Transverse colon (tissue), 4 donors: ENCODE measurements around the gene ACAN.

Source experiments
- CTCF ChIP-seq, 5 experiments: fragments of 200-600 bp in 3 of 5; fragments of 450-650 bp in 2 of 5; sonication (generic) in 3 of 5; IDR thresholded peaks; 1 replicate in 2 of 5; 2 replicates in 3 of 5; pipeline ENCODE4 v1.5.1; 2016 to 2017; ENCODE audit warnings: antibody characterized with exemption in 5 of 5, inconsistent platforms in 3 of 5, mild to moderate bottlenecking in 2 of 5, moderate library complexity in 1 of 5
- EP300 ChIP-seq: sonication (generic); formaldehyde crosslinking; IDR thresholded peaks from one replicate; pipeline ENCODE4 v1.6.1; 2017; ENCODE audit warnings: antibody characterized with exemption, low read depth
- POLR2A ChIP-seq: fragments of 450-650 bp; IDR thresholded peaks from one replicate; pipeline ENCODE4 v1.6.1; 2016; ENCODE audit warnings: antibody characterized with exemption, mild to moderate bottlenecking, moderate library complexity
- POLR2AphosphoS5 ChIP-seq, 3 donors: sonication (generic); formaldehyde crosslinking; IDR thresholded peaks; one replicate each; pipeline ENCODE4 v1.6.1; 2016; ENCODE audit warnings: antibody characterized with exemption in 3 of 3

- TF ChIP-seq POLR2AphosphoS5 (IDR thresholded peaks at IDR 0.05), result no peak
- TF ChIP-seq CTCF (IDR thresholded peaks at IDR 0.05), result no peak
- no peak for TF ChIP-seq POLR2A
- TF ChIP-seq EP300, result no peak
These were observed 57.0 kb downstream of the ACAN start for GRCh38 chr15:88860212-88860611.
